ENCODE results near the gene SPATA45.

DNA sequence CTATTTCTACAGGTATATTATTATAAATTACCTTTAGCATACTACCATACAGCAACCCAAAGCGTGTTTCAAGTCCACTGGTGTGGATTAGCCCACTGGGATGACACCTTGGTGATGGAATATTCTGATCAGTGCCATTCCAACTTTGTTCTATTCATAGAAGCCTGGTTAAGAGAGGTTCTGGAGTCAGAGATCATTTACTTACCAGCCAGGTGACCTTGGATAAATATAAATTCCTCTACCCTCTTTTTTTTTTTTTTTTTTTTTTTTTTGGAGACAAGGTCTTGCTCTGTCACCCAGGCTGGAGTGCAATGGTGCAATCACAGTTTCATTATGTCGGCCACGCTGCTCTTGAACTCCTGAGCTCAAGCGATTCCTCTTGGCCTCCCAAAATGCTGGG, at the start of gene SPATA45:
- TF ChIP-seq GATA2 (CRISPR knock-in tag; IDR thresholded peaks at IDR 0.05) (no peak), NFIC (IDR thresholded peaks at IDR 0.05; ENCODE audit: borderline replicate concordance) (no peak), EZH2phosphoT487 (IDR thresholded peaks at IDR 0.05; ENCODE audit: borderline replicate concordance, low read depth) (no peak), JUND (IDR thresholded peaks at IDR 0.05) (no peak), POLR2AphosphoS5 (IDR thresholded peaks at IDR 0.05; ENCODE audit: low read depth, low read length) (no peak), CHD2 (IDR thresholded peaks at IDR 0.05; ENCODE audit: low read length, partially characterized antibody) (no peak), YY1 (IDR thresholded peaks at IDR 0.05; ENCODE audit: low read depth) (no peak), EP300 (IDR thresholded peaks at IDR 0.05; ENCODE audit: borderline replicate concordance in 1 of 2, low read depth in 1 of 2, low read length in 1 of 2) (no peak), SIN3A (IDR thresholded peaks at IDR 0.05; ENCODE audit: borderline replicate concordance, low read depth, low read length) (no peak)
- TF ChIP-seq, protein P1, sequence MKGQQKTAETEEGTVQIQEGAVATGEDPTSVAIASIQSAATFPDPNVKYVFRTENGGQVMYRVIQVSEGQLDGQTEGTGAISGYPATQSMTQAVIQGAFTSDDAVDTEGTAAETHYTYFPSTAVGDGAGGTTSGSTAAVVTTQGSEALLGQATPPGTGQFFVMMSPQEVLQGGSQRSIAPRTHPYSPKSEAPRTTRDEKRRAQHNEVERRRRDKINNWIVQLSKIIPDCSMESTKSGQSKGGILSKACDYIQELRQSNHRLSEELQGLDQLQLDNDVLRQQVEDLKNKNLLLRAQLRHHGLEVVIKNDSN (IDR thresholded peaks at IDR 0.05; ENCODE audit: borderline replicate concordance, low read depth): no peak
- TF ChIP-seq, protein P2, sequence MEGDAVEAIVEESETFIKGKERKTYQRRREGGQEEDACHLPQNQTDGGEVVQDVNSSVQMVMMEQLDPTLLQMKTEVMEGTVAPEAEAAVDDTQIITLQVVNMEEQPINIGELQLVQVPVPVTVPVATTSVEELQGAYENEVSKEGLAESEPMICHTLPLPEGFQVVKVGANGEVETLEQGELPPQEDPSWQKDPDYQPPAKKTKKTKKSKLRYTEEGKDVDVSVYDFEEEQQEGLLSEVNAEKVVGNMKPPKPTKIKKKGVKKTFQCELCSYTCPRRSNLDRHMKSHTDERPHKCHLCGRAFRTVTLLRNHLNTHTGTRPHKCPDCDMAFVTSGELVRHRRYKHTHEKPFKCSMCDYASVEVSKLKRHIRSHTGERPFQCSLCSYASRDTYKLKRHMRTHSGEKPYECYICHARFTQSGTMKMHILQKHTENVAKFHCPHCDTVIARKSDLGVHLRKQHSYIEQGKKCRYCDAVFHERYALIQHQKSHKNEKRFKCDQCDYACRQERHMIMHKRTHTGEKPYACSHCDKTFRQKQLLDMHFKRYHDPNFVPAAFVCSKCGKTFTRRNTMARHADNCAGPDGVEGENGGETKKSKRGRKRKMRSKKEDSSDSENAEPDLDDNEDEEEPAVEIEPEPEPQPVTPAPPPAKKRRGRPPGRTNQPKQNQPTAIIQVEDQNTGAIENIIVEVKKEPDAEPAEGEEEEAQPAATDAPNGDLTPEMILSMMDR (IDR thresholded peaks at IDR 0.05): no peak
- TF ChIP-seq, protein P3, sequence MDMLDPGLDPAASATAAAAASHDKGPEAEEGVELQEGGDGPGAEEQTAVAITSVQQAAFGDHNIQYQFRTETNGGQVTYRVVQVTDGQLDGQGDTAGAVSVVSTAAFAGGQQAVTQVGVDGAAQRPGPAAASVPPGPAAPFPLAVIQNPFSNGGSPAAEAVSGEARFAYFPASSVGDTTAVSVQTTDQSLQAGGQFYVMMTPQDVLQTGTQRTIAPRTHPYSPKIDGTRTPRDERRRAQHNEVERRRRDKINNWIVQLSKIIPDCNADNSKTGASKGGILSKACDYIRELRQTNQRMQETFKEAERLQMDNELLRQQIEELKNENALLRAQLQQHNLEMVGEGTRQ (IDR thresholded peaks at IDR 0.05; ENCODE audit: borderline replicate concordance, low read depth, low read length): no peak
- TF ChIP-seq, protein P4, sequence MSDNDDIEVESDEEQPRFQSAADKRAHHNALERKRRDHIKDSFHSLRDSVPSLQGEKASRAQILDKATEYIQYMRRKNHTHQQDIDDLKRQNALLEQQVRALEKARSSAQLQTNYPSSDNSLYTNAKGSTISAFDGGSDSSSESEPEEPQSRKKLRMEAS (IDR thresholded peaks at IDR 0.05; ENCODE audit: low read depth): no peak
